ENCODE data around the gene ATP8A1.
"Not testable (repeated sequence)": the region's sequence is repeated elsewhere in the genome, so short reads cannot be mapped to it uniquely, and the experiment has no call there.

Gene ATP8A1

DNA sequence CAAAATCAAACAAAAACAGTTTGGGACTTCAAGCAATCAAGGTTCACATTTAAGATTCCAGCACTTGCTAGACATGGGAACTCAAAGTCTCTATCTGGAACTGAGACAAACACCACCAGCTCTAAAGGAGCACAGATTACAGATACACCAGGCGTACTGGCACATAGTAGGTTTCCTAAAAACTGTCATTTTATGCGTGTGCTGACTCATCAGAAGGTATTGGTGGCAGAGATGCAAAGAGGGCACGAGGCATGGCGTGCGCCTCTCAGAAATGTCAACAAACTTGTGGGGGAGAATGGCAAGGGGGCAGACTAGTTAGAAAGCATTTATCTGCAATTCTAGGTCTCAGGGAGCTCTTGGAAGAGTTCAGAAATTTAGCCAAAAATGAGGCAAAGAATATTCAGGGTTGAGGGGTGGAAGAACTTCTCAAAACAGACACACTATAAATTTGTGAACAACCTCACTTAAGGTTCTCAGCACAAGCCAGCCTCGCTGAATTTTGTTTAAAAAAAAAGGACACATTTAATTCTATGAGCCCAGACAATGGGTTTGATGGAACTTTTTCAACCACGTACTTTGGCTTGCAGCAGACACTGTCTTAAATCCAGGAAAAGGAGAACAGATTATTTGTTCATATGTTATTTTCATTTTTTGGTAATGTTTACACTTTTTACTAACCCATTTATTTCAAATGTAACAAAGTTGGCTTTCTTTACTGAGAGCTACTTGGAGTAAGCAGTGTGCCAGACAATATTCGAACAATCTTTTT is 159.6 kb downstream of the ATP8A1 start:
- DNase-seq, result no peak

DNA sequence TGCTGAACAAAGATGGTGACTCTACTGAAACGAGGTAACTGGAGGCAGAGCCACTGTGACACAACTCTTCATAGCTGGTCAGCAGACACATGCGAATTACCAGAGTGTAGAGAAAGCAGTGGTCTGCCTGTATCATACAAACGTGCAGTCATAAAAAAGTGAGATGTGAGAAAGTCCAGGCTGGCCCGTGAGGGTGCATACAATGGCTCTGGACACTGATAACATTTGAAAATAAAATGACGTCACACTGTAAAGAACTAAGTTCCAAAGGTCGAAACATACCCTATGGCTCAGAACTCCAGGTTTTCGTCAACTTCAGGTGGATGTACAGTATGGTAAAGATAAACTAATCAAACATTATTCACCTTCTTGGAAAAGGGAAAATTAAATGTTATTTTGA is 163.9 kb downstream of the ATP8A1 start:
- DNase-seq, result no peak

GRCh38 chr4:42490015-42490414 is 166.9 kb downstream of the ATP8A1 start:
- DNase-seq, result no peak

DNA sequence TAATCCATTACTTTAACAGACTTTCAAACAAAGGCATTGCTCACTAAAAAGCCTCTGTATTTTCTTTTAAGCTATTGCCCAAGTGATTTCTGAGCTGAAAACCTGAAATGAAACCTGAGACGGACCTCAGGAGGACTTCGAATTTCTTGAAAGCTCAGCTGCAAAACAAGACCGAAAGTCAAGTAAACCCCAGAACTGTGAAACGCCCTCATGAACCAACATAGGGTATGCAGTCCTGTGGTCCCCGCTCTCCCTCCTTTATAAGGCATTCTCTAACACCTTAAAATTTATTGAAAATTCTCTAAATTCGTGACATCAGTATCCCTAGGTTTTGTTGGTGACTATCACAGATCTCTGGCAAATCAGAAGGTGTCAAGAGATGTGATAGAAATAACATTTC is 167.8 kb downstream of the ATP8A1 start:
- DNase-seq, result no peak

GRCh38 chr4:42488554-42488953 is 168.4 kb downstream of the ATP8A1 start:
- no peak for DNase-seq

DNA sequence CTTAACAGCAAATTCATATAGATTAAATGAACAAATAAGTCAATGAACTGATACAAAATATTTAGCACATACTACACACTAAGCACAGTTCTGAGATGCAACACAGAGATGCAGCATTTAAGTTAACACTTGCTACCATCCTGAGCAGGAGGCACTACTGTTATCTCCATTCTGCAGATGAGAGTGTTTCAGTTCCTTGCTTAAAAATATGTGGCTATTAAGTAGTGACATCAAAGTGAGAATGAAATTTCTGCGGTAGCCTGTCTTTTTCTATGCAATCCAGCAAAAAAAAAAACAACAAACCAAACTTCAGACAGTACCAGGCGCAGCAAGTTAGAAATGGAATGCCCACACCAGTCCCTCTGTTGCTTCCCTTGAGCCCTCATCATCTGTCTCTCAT is 168.8 kb downstream of the ATP8A1 start:
- no peak for DNase-seq

- DNase-seq, result no peak
These were observed 169.7 kb downstream of the ATP8A1 start for GRCh38 chr4:42487230-42487629.

DNA sequence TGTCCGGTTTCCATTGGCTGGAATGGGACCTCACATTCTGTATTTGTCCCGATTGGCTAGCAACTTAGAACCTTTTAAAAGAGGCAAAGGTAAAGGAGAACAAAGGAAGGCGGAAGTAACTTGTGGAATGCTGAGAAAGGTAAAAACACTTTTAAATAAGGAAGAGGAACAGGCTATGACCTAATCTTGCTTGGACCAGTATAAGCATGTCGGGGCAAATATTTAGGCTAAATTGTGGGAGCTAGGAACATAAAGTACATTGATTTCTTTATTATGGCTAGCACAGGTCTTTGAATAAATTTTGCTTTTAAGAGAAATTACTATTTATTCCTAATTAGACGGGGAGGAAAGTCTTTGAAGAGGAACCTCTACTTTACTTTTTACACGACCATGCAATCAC is 170.7 kb downstream of the ATP8A1 start:
- not testable (repeated sequence) for DNase-seq

DNA sequence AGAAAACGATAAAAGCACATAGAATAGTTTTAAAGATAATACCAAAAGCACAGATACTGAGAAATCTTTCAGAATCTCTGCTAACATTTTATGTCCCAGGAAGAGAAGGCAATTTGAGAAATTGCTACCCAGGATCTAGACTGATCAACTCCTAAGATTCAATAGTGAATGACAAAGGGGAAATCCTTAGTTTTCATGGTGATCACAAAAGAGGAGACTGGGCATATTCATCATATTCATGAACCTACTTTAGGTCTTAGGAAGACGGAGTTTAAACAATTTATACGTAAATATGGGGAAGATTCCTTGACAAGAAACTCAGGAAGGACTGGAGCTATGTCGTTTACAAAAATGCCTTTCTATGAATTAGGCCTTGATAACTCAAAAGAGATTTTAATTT is 172.3 kb downstream of the ATP8A1 start:
- no peak for DNase-seq

DNA sequence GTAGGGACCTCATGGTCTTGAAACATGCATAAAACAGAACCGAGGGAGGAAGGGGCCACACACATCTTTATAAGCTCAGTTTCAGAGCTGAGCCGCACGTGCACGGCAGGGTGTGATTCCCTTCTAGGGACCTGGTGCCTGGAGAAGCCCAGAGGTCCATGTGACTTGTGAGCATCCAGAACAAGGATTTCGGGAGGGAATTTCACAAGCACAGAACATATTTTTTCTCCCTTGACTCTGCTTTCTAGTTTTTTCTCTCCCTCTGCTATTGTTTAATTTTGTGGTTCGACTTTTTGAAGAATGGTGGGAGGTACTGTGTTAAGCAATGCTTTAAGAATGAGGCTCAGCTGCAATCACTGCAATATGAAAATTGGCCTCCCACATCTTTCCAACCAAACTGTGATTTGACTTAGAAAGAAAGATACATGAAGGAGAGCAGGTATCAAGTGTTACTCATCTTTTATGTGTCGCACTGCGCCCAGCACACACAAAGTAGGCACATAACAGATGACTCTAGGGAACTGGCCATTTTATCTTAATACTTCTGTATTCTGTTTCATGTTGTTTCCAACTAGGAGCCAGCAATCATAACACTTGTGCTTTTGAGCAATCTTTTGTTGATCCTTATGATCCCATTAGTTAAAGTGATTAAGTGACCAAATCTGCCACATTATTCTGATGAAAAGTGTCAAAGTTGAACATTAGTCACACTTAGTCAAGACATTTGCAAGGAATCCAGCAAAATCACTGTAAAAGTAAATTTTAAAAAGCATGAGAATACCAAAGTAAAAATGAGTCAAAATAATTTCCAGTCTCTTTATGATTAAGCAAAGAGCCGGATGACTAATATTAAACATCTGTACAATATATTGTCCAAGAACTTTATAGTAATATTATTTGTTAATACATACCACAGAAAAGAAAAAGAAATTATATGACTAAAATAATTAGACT is 173.2 kb downstream of the ATP8A1 start:
- DNase-seq, result no peak

GRCh38 chr4:42482516-42483327 is 174.2 kb downstream of the ATP8A1 start:
- DNase-seq, result no peak

DNA sequence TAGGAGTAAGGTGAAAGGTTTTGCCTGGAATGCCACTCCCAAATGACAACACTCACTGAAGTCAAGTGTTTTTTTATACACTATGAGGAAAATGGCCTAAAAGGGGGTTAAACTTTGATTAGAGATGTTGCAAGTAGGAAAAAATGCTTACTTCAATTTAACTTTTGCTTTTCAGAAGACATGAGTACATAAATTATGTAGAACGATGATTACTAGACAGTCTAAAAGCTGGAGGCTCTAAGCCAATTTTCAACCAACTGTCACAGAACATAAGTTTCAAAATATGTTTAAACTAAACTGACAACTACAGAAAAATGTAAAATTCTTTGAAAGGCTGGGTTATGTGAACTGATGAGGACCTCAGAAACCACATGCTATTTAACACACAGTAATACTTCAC is 176.2 kb downstream of the ATP8A1 start:
- DNase-seq, result no peak

DNA sequence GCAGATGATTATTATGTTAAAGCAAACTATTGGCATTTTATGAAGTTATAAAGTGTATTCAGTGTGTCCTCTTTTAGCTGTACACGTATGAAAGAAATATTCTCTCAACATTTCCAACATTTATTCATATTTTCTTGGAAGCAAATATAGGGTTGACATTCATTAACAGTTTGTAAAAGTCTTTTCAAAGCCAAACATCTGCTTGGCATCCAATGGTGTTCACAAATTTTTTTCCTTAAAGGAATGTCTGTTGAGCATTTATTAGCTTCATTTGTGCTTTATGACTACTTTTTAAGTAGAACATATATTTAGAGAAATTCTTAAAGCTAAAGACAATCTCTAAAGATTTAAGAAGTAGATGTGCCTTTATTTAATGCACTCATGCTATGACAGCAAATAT is 176.6 kb downstream of the ATP8A1 start:
- no peak for DNase-seq

- no peak for DNase-seq
These were observed 178.0 kb downstream of the ATP8A1 start for GRCh38 chr4:42478946-42479345.

DNA sequence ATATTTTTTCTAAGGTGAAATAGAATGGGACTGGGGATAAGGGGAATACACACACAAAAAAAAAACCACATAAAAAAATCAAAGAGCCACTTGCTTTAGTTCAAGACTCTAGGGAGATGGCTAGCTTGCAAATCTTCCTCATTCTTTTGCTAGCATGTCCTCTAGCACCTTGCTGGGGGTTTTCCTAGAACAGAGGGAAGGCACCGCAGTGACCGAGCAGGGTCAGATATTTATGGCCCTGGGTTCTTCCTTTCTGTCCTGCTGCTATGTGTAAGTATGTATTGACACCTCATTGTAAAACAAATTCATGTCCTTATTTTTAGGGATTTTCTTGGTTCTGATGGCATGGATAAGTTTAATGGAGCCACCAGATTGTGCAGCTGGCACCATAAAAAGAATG is 178.4 kb downstream of the ATP8A1 start:
- no peak for DNase-seq

- DNase-seq, result no peak
These were observed 182.5 kb downstream of the ATP8A1 start for GRCh38 chr4:42474406-42474805.

DNA sequence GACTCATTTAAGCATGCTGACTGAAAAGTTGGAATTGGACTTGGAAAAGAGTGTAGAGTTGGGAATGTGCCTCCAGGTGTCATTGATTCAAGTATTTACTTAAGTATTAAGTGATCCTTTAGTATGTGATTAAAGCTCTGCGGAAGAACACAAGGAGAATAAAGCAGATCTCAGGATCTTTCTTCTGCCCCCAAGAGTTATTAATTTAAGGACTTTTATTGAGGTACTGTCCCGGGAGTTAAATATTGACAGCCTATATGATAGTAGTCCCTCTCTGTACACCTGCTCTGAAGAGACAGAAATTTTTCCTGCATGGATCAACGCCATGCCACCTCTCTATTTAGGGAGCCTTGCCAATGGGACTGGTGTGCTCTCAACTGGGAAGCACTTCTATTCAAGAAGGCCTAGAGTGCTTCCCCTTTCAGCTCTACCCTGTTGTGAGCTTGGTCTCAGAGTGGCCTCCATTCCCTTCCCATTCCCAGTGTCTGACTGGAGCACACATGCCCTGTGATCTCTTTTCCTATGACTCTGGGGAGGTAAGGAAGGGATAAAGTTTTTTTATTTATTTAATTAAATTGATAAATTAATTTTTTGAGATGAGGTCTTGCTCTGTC is 183.7 kb downstream of the ATP8A1 start:
- no peak for DNase-seq

GRCh38 chr4:42471896-42472295 is 185.0 kb downstream of the ATP8A1 start:
- DNase-seq, result no peak

- no peak for DNase-seq
These were observed 186.9 kb downstream of the ATP8A1 start for GRCh38 chr4:42470023-42470422.

GRCh38 chr4:42467777-42468176 is 189.1 kb downstream of the ATP8A1 start:
- not testable (repeated sequence) for DNase-seq

DNA sequence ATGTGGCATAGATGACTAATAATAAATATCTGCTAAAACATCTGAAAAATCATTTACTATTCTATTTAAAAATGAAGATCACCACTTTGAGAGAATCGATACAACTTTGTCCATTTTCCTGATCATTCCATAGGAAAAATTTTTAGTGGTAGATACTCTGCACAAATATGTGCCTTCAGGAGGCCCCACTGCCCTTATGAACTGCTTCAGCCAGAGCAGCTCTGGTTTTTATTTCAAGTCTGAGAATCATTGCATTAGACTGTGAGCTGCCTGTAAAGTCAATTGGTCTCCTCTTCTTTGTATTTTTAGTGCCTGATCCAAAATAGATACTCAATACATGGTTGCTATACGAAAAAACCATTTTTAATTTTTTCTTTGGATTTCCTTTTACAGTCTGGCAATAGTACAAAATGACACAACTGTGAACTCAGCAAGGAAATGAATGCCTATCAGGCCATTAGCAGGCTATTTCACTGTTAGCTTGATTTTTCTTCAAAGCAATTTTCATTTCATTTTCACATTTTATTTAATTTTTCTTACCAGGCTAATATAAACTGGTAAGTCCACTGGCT is 190.5 kb downstream of the ATP8A1 start:
- DNase-seq, result no peak

DNA sequence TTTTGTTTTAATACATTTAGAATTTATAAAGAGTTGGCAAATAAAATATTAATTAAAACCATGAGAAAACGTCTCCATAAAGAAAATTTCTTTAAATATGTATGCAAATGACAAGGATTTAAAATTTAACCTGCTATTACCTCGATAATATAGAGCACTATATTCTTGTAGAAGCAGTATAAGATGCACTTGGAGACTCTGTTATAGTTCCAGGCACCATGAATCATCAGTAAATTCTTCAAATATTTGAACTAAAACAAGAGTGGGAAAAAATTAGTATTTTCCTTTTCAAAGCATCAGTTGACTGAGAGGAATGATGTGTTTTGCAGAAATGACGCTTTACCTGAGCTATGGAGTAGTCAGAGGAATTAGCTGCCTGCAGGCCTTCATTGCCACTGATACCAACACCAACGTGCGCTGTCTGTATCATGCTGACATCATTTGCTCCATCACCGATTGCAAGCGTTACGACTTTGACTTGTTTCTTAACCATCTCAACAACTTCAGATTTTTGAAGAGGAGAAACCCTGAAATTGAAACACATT is 192.3 kb downstream of the ATP8A1 start:
- DNase-seq, result no peak

Measured in NCI-H774 (cell line).